Activated CD4-positive, alpha-beta memory T cell treated with anti-CD3 and anti-CD28 coated beads, Interleukin-2, amount 10 ng/mL, durations not matched to agents 7 days and 5 days (primary cell): ENCODE results near the gene HDAC1. TPM values are rescaled to one million over a fixed set of nuclear protein-coding genes. Genes with fewer than 3 reads are reported as not detected.
"Not testable (repeated sequence)": the region's sequence is repeated elsewhere in the genome, so short reads cannot be mapped to it uniquely, and the experiment has no call there.

Source experiments
- CTCF ChIA-PET: fragments of 350-600 bp; sonication (Branson Sonifier 250); formaldehyde crosslinking; loops from one replicate; lab custom pipeline; 2021; ENCODE audit warnings: antibody characterized with exemption, inconsistent platforms; lab: Charles Lee
- POLR2A ChIA-PET: fragments of 350-600 bp; sonication (Branson Sonifier 250); formaldehyde crosslinking; loops from one replicate; lab custom pipeline; 2021; ENCODE audit warnings: antibody characterized with exemption; lab: Charles Lee
- DNase-seq: peaks from one replicate; pipeline ENCODE4 v3.0.0-alpha.2; 2020
- H3K27ac Mint-ChIP-seq: one replicate; pipeline ENCODE4 v1.8.0; 2021; ENCODE audit warnings: mild to moderate bottlenecking, mixed read lengths
- H3K27me3 Mint-ChIP-seq: one replicate; pipeline ENCODE4 v1.8.0; 2021; ENCODE audit warnings: mixed read lengths
- H3K36me3 Mint-ChIP-seq: one replicate; pipeline ENCODE4 v1.8.0; 2021; ENCODE audit warnings: low read depth, mixed read lengths
- H3K4me1 Mint-ChIP-seq: one replicate; pipeline ENCODE4 v1.8.0; 2021; ENCODE audit warnings: mixed read lengths
- H3K4me3 Mint-ChIP-seq: one replicate; pipeline ENCODE4 v1.8.0; 2021; ENCODE audit warnings: mild to moderate bottlenecking, mixed read lengths
- H3K9me3 Mint-ChIP-seq: one replicate; pipeline ENCODE4 v1.8.0; 2021; ENCODE audit warnings: mixed read lengths
- total RNA-seq, 2 experiments: library from RNA; stranded (reverse); gene quantifications; one replicate each; pipeline ENCODE4 v1.2.3, GENCODE V29; 2021

Gene HDAC1
- total RNA-seq, 2 experiments from 2014 or later, result 180 to 185 TPM

GRCh38 chr1:32353886-32354570, 62.1 kb downstream of the HDAC1 start:
- Mint-ChIP-seq H3K27me3 (peaks cover 3% of the 10 kb centered on the region), H3K36me3 (no peaks in the 10 kb centered on the region), H3K4me1 (peaks cover 31% of the 10 kb centered on the region), H3K27ac (no peak overlapping the region), H3K9me3 (peaks cover 3% of the 10 kb centered on the region), H3K4me3 (no peak overlapping the region)
- DNase-seq, result no peak
- CTCF ChIA-PET, result interaction anchor here (0.9 to 1.3 kb wide), 4 partner anchors 18 to 138 kb away, joined by 3 to 6 read pairs (median 4); no protein-coding TSS in a partner anchor
- POLR2A ChIA-PET, result interaction anchor here (0.7 to 2.0 kb wide), 5 partner anchors 9 to 104 kb away, joined by 3 to 5 read pairs (median 3); no protein-coding TSS in a partner anchor

- POLR2A ChIA-PET, H3K27me3 Mint-ChIP-seq, H3K27ac Mint-ChIP-seq, H3K36me3 Mint-ChIP-seq, H3K9me3 Mint-ChIP-seq, DNase-seq, H3K4me3 Mint-ChIP-seq: not testable (repeated sequence)
- H3K4me1 Mint-ChIP-seq, result peaks cover 22% of the 10 kb centered on the region
- CTCF ChIA-PET, result interaction anchor here (1.0 kb wide), 1 partner anchor 44 kb away, joined by 3 read pairs; no protein-coding TSS in a partner anchor
These were observed 63.9 kb downstream of the HDAC1 start for GRCh38 chr1:32355778-32356177.

GRCh38 chr1:32356478-32356877, 64.6 kb downstream of the HDAC1 start:
- Mint-ChIP-seq H3K4me3 (no peak overlapping the region), H3K36me3 (no peaks in the 10 kb centered on the region), H3K4me1 (peaks cover 20% of the 10 kb centered on the region), H3K27ac (no peak overlapping the region), H3K9me3 (no peaks in the 10 kb centered on the region), H3K27me3 (peaks cover 6% of the 10 kb centered on the region)
- ChIA-PET POLR2A (no interaction called here), CTCF (no interaction called here)
- DNase-seq, result no peak

- ChIA-PET POLR2A (no interaction called here), CTCF (interaction anchor here (0.7 kb wide), 1 partner anchor 43 kb away, joined by 3 read pairs; no protein-coding TSS in a partner anchor)
- Mint-ChIP-seq H3K4me3 (no peak overlapping the region), H3K9me3 (no peaks in the 10 kb centered on the region), H3K36me3 (peaks cover 4% of the 10 kb centered on the region), H3K4me1 (peaks cover 20% of the 10 kb centered on the region), H3K27me3 (peaks cover 11% of the 10 kb centered on the region), H3K27ac (no peak overlapping the region)
- no peak for DNase-seq
These were observed 65.7 kb downstream of the HDAC1 start for GRCh38 chr1:32357614-32358013.

GRCh38 chr1:32358435-32358834, 66.6 kb downstream of the HDAC1 start:
- H3K9me3 Mint-ChIP-seq, result no peaks in the 10 kb centered on the region
- peaks cover 12% of the 10 kb centered on the region for H3K36me3 Mint-ChIP-seq
- peaks cover 11% of the 10 kb centered on the region for H3K27me3 Mint-ChIP-seq
- DNase-seq, result no peak
- no peak overlapping the region for H3K4me3 Mint-ChIP-seq
- no peak overlapping the region for H3K27ac Mint-ChIP-seq
- H3K4me1 Mint-ChIP-seq, result peaks cover 15% of the 10 kb centered on the region
- ChIA-PET CTCF (interaction anchor here (0.7 to 0.8 kb wide), 2 partner anchors 42 to 110 kb away, joined by 3 read pairs; no protein-coding TSS in a partner anchor), POLR2A (no interaction called here)

GRCh38 chr1:32361308-32361673, 69.4 kb downstream of the HDAC1 start:
- no peaks in the 10 kb centered on the region for H3K9me3 Mint-ChIP-seq
- no peak for DNase-seq
- peaks cover 14% of the 10 kb centered on the region for H3K4me1 Mint-ChIP-seq
- POLR2A ChIA-PET, result no interaction called here
- H3K36me3 Mint-ChIP-seq, result peaks cover 17% of the 10 kb centered on the region
- H3K27ac Mint-ChIP-seq, result no peak overlapping the region
- no peak overlapping the region for H3K4me3 Mint-ChIP-seq
- CTCF ChIA-PET, result no interaction called here
- H3K27me3 Mint-ChIP-seq, result peaks cover 7% of the 10 kb centered on the region

- POLR2A ChIA-PET, result no interaction called here
- peaks cover 7% of the 10 kb centered on the region for H3K27me3 Mint-ChIP-seq
- CTCF ChIA-PET, result no interaction called here
- H3K4me3 Mint-ChIP-seq, result no peak overlapping the region
- H3K4me1 Mint-ChIP-seq, result peaks cover 14% of the 10 kb centered on the region
- DNase-seq, result no peak
- H3K9me3 Mint-ChIP-seq, result no peaks in the 10 kb centered on the region
- H3K27ac Mint-ChIP-seq, result no peak overlapping the region
- H3K36me3 Mint-ChIP-seq, result peaks cover 21% of the 10 kb centered on the region
These were observed 70.0 kb downstream of the HDAC1 start for GRCh38 chr1:32361674-32362473.

- POLR2A ChIA-PET, result interaction anchor here (1.0 to 1.1 kb wide), 2 partner anchors 8 to 27 kb away, joined by 3 to 4 read pairs; partner anchors contain the start of gene MARCKSL1
- H3K36me3 Mint-ChIP-seq, result peaks cover 21% of the 10 kb centered on the region
These were observed 70.8 kb downstream of the HDAC1 start, which contains the start of the genes FAM229A and TSSK3 for GRCh38 chr1:32362474-32363313. FAM229A (minus strand) TSS chr1:32362485; CDS start chr1:32362091, 394 bp downstream. TSSK3 (plus strand) TSS chr1:32362539; CDS start chr1:32362702, 163 bp downstream.

GRCh38 chr1:32363713-32364112, 71.8 kb downstream of the HDAC1 start:
- Mint-ChIP-seq H3K27ac (no peak overlapping the region), H3K4me1 (peaks cover 14% of the 10 kb centered on the region), H3K9me3 (no peaks in the 10 kb centered on the region), H3K27me3 (peaks cover 7% of the 10 kb centered on the region), H3K36me3 (peaks cover 25% of the 10 kb centered on the region), H3K4me3 (no peak overlapping the region)
- ChIA-PET CTCF (interaction anchor here (0.6 kb wide), 1 partner anchor 234 kb away, joined by 3 read pairs; no protein-coding TSS in a partner anchor), POLR2A (interaction anchor here (1.1 kb wide), 1 partner anchor 9 kb away, joined by 4 read pairs; no protein-coding TSS in a partner anchor)
- no peak for DNase-seq

More at GRCh38 chr1:32362474-32363313, 70.8 kb downstream of the HDAC1 start, which contains the start of the genes FAM229A and TSSK3:
- Mint-ChIP-seq H3K4me3 (no peak within 1 kb of the TSS), H3K27ac (no peak within 1 kb of the TSS), H3K9me3 (no peaks in the 10 kb centered on the region), H3K27me3 (peaks cover 7% of the 10 kb centered on the region), H3K4me1 (peaks cover 14% of the 10 kb centered on the region)
- CTCF ChIA-PET, result no interaction called here
- DNase-seq, result no peak

- POLR2A ChIA-PET, result no interaction called here
- Mint-ChIP-seq H3K36me3 (peaks cover 34% of the 10 kb centered on the region), H3K4me3 (no peak overlapping the region), H3K27ac (no peak overlapping the region), H3K9me3 (no peaks in the 10 kb centered on the region), H3K27me3 (peaks cover 7% of the 10 kb centered on the region), H3K4me1 (peaks cover 9% of the 10 kb centered on the region)
- CTCF ChIA-PET, result no interaction called here
- no peak for DNase-seq
These were observed 73.0 kb downstream of the HDAC1 start for GRCh38 chr1:32364836-32365235.

- DNase-seq, result no peak
- peaks cover 34% of the 10 kb centered on the region for H3K36me3 Mint-ChIP-seq
- no peaks in the 10 kb centered on the region for H3K9me3 Mint-ChIP-seq
- peaks cover 6% of the 10 kb centered on the region for H3K4me1 Mint-ChIP-seq
- H3K27ac Mint-ChIP-seq, result no peak overlapping the region
- CTCF ChIA-PET, result no interaction called here
- H3K4me3 Mint-ChIP-seq, result no peak overlapping the region
- peaks cover 7% of the 10 kb centered on the region for H3K27me3 Mint-ChIP-seq
- POLR2A ChIA-PET, result no interaction called here
These were observed 73.6 kb downstream of the HDAC1 start for GRCh38 chr1:32365445-32365844.

GRCh38 chr1:32367912-32368635, 76.2 kb downstream of the HDAC1 start:
- Mint-ChIP-seq H3K4me3 (no peak overlapping the region), H3K4me1 (peaks cover 15% of the 10 kb centered on the region), H3K36me3 (peaks cover 29% of the 10 kb centered on the region), H3K27me3 (no peaks in the 10 kb centered on the region), H3K27ac (no peak overlapping the region), H3K9me3 (no peaks in the 10 kb centered on the region)
- POLR2A ChIA-PET, result no interaction called here
- CTCF ChIA-PET, result interaction anchor here (0.6 to 1.5 kb wide), 2 partner anchors 14 to 33 kb away, joined by 3 read pairs; no protein-coding TSS in a partner anchor
- no peak for DNase-seq
